Ectodermal cell (in vitro differentiated cells): ENCODE data around the gene RPL36.

ENCODE experiments used
- H3K27ac ChIP-seq: 2 replicates; pipeline ENCODE4 v1.7.0; 2013; ENCODE audit warnings: mild to moderate bottlenecking, low read depth, low read length; ENCODE audit not compliant: insufficient read depth, poor library complexity, severe bottlenecking
- H3K27me3 ChIP-seq: 2 replicates; pipeline ENCODE4 v1.7.0; 2013; ENCODE audit warnings: mild to moderate bottlenecking, low read length; ENCODE audit not compliant: insufficient read depth, control insufficient read depth, poor library complexity, severe bottlenecking
- H3K36me3 ChIP-seq: one replicate; pipeline ENCODE4 v1.7.0; 2013; ENCODE audit warnings: low read length; ENCODE audit not compliant: control insufficient read depth, insufficient read depth
- H3K4me1 ChIP-seq: one replicate; pipeline ENCODE4 v1.7.0; 2013; ENCODE audit warnings: low read length; ENCODE audit not compliant: control insufficient read depth, insufficient read depth
- H3K4me3 ChIP-seq: 2 replicates; pipeline ENCODE4 v1.7.0; 2013; ENCODE audit warnings: low read depth, low read length, control low read depth; ENCODE audit not compliant: insufficient read depth
- H3K9me3 ChIP-seq: 2 replicates; pipeline ENCODE4 v1.7.0; 2013; ENCODE audit warnings: mild to moderate bottlenecking, low read length, moderate library complexity; ENCODE audit not compliant: control insufficient read depth
- WGBS, 2 experiments: methylation state at CpG; one replicate each; pipeline ENCODE4 v1.1.7; 2013; ENCODE audit warnings: missing lambda C conversion rate in 2 of 2; 5-methylcytosine and 5-hydroxymethylcytosine counted together

The RPL36 gene

DNA sequence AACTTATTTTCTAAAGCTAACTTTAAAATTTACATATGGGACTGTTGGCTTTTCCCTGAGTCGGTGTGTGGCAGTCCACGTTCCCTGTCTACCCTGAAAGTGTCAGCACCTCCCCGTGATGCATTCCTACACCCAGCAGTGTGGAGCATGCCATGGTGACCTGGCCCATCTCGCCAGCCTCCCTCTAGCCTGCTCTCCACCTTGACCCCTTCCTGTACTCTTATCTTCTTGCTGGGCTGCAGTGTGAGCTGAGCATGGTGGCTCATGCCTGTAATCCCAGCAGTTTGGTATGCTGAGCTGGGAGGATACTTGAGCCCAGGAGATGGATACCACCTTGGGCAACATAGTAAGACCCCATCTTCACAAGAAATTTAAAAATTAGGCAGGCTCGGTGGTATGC is 35.2 kb upstream of the RPL36 start:
- no peak overlapping the region for H3K4me3 ChIP-seq
- 94 to 97% methylated on average over 5 of the region's 5 CpGs for WGBS, 2 experiments
- no peaks in the 10 kb centered on the region for H3K4me1 ChIP-seq
- H3K27me3 ChIP-seq, result no peaks in the 10 kb centered on the region
- no peaks in the 10 kb centered on the region for H3K9me3 ChIP-seq
- H3K27ac ChIP-seq, result no peak overlapping the region
- peaks cover 71% of the 10 kb centered on the region for H3K36me3 ChIP-seq

- H3K27me3 ChIP-seq, result no peaks in the 10 kb centered on the region
- no peaks in the 10 kb centered on the region for H3K9me3 ChIP-seq
- no peak overlapping the region for H3K4me3 ChIP-seq
- WGBS, 2 experiments, result 94 to 98% methylated on average over 5 of the region's 5 CpGs
- H3K27ac ChIP-seq, result no peak overlapping the region
- H3K4me1 ChIP-seq, result no peaks in the 10 kb centered on the region
- peaks cover 71% of the 10 kb centered on the region for H3K36me3 ChIP-seq
Measured at GRCh38 chr19:5655412-5655811, 34.7 kb upstream of the RPL36 start.

DNA sequence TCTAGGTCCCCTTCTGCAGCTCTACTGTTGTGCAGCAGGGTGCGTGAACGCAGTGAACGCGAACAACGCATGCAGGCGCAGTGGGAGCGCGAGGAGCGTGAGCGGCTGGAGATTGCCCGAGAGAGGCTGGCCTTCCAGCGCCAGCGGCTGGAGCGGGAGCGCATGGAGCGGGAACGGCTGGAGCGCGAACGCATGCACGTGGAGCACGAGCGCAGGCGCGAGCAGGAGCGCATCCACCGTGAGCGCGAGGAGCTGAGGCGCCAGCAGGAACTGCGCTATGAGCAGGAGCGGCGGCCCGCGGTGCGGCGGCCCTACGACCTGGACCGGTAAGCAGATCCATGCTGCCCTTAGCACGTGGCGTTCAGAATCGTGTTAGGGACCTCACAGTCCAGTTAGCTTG is 28.6 kb upstream of the RPL36 start:
- Histone ChIP-seq H3K27me3 (no peaks in the 10 kb centered on the region), H3K4me3 (no peak overlapping the region), H3K4me1 (no peaks in the 10 kb centered on the region), H3K9me3 (no peaks in the 10 kb centered on the region), H3K27ac (no peak overlapping the region), H3K36me3 (peaks cover 75% of the 10 kb centered on the region)
- WGBS, 2 experiments, result 97% methylated on average over 42 of the region's 42 CpGs

GRCh38 chr19:5663904-5664303 is 26.2 kb upstream of the RPL36 start:
- no peaks in the 10 kb centered on the region for H3K9me3 ChIP-seq
- H3K4me3 ChIP-seq, result no peak overlapping the region
- H3K36me3 ChIP-seq, result peaks cover 82% of the 10 kb centered on the region
- peaks cover 5% of the 10 kb centered on the region for H3K4me1 ChIP-seq
- WGBS, 2 experiments, result 96% methylated on average over 17 of the region's 17 CpGs
- no peak overlapping the region for H3K27ac ChIP-seq
- H3K27me3 ChIP-seq, result no peaks in the 10 kb centered on the region

DNA sequence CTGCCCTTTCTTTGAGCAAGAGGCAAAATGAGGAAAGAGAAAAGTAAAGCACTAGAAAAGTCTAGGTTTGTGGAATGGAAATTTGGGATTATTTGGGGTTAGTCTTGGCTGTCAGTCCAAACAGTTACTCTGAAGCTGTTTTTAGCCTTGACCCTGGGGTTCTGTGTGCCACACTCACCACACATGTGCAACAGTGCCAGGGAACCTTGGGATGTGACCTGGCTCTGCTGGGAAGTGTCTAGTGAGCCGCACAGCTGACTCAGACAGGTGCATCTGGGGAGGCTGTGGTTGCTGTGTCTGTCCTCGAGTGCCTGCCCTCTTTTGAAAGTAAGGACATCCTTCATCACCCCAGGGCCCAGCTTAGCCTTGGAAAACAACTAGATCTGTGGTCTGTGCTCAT is 25.6 kb upstream of the RPL36 start:
- 92 to 95% methylated on average over 2 of the region's 2 CpGs for WGBS, 2 experiments
- Histone ChIP-seq H3K4me1 (peaks cover 5% of the 10 kb centered on the region), H3K36me3 (peaks cover 86% of the 10 kb centered on the region), H3K27me3 (no peaks in the 10 kb centered on the region), H3K4me3 (no peak overlapping the region), H3K9me3 (no peaks in the 10 kb centered on the region), H3K27ac (no peak overlapping the region)

- Histone ChIP-seq H3K27ac (no peak overlapping the region), H3K4me1 (peaks cover 5% of the 10 kb centered on the region), H3K9me3 (no peaks in the 10 kb centered on the region), H3K27me3 (no peaks in the 10 kb centered on the region), H3K4me3 (no peak overlapping the region), H3K36me3 (peaks cover 79% of the 10 kb centered on the region)
- WGBS, 2 experiments, result 93 to 94% methylated on average over 10 of the region's 10 CpGs
Measured at GRCh38 chr19:5665781-5666513, 24.1 kb upstream of the RPL36 start.

DNA sequence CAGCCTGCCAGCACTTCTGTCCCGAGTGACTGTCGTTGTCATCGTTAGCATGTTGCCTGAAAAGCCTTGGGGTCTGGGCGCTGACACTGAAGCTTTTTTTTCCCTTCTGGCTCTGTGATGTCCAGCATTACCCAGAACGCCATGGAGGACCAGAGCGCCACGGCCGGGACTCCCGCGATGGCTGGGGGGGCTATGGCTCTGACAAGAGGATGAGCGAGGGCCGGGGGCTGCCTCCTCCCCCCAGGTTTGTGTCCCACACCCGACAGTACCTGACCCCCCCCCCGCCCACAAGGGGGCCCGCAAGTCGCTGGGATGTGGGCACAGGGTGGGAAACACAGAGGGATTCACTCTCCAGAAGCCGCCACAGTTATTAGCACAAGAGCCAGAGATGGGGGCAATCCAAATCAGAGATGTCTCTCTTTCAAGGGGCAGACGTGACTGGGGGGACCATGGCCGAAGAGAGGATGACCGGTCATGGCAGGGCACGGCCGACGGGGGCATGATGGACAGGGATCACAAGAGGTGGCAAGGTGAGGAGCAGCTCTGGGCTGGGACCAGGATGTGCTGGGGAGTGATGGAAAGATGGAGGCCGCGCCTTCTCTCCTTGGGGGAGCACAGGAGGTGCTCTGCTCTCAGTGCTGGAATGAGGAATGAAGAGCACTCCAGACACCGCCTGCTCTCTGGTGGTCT is 23.0 kb upstream of the RPL36 start:
- Histone ChIP-seq H3K9me3 (no peaks in the 10 kb centered on the region), H3K27me3 (no peaks in the 10 kb centered on the region), H3K27ac (no peak overlapping the region), H3K4me3 (no peak overlapping the region), H3K4me1 (peaks cover 5% of the 10 kb centered on the region), H3K36me3 (peaks cover 76% of the 10 kb centered on the region)
- WGBS, 2 experiments, result 94 to 96% methylated on average over 26 of the region's 26 CpGs

GRCh38 chr19:5667751-5668271 is 22.3 kb upstream of the RPL36 start:
- H3K27ac ChIP-seq, result peak overlapping the region; percentile 40
- H3K4me1 ChIP-seq, result peaks cover 5% of the 10 kb centered on the region
- peaks cover 71% of the 10 kb centered on the region for H3K36me3 ChIP-seq
- H3K27me3 ChIP-seq, result no peaks in the 10 kb centered on the region
- no peak overlapping the region for H3K4me3 ChIP-seq
- no peaks in the 10 kb centered on the region for H3K9me3 ChIP-seq
- WGBS, 2 experiments, result 88% methylated on average over 22 of the region's 22 CpGs

DNA sequence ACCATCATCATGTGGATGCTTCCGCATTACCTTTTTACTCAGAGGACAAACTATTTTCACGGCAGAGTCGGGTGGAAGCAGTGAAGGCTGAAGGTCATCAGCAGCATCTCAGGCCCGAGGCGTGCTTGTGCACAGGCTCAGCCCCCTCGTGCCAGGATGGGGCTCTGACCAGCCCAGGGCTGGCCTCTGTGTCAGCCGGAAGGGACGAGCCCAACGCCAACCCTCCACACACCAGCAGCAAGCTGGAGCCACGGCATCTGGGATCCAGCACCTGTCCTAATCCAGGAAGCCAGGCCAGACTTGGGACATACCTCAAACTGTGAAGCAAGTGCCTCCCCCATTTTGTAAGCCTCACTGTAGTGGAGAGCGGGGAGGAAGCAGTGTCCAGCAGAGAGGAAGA is 20.9 kb upstream of the RPL36 start:
- no peaks in the 10 kb centered on the region for H3K9me3 ChIP-seq
- H3K4me1 ChIP-seq, result peaks cover 5% of the 10 kb centered on the region
- H3K27ac ChIP-seq, result no peak overlapping the region
- H3K4me3 ChIP-seq, result no peak overlapping the region
- WGBS, 2 experiments, result 91 to 92% methylated on average over 11 of the region's 11 CpGs
- peaks cover 58% of the 10 kb centered on the region for H3K36me3 ChIP-seq
- H3K27me3 ChIP-seq, result no peaks in the 10 kb centered on the region

GRCh38 chr19:5671600-5671999 is 18.5 kb upstream of the RPL36 start:
- no peaks in the 10 kb centered on the region for H3K27me3 ChIP-seq
- WGBS, 2 experiments, result 94% methylated on average over 7 of the region's 7 CpGs
- H3K4me1 ChIP-seq, result peaks cover 5% of the 10 kb centered on the region
- H3K9me3 ChIP-seq, result no peaks in the 10 kb centered on the region
- peaks cover 35% of the 10 kb centered on the region for H3K36me3 ChIP-seq
- H3K4me3 ChIP-seq, result no peak overlapping the region
- H3K27ac ChIP-seq, result no peak overlapping the region
